Activated naive CD4-positive, alpha-beta T cell treated with anti-CD3 and anti-CD28 coated beads, Interleukin-2, amount 50 U/mL, for 16 hours (primary cell): Measurements from ENCODE around the gene EFNA5.

ENCODE experiments used
- DNase-seq: peaks from one replicate; pipeline ENCODE4 v3.0.0-alpha.2; 2020

EFNA5 gene

GRCh38 chr5:107601076-107601475, 69.7 kb downstream of the EFNA5 start:
- no peak for DNase-seq

DNA sequence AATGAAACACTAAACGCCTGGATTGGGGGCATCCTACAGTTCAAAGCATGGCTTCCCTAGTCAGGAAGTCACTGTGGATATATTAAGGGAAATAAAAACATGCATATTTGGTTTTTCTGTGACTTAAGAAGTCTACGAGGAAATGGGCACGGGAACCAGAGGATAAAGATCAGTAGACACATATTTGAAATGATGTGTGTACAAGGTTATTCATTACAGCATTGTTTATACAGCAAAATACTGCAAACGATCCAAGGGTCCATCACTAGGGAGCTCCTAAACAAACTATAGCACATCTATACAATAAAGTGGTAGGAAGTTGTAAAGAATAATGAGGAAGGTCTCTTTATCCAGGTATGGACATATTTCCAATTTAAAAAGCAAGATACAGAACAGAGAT, 71.8 kb downstream of the EFNA5 start:
- no peak for DNase-seq

DNA sequence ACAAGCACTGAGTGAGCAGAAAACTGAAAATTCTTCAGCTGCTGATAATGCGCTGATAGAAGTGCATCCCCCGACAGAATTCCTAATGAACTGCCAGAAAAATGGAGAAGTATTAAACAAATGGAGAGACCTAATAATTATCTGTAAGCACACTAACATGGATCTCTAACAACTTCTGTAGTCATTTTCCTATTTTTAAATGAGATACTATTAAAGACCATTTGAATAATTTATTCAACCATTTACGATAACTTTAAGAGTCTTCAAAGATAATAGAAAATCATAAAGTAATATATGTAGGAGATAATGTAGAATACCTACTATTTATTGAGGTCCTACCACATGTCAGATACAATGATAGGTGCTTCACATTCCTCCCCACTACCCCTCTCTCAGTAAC, 72.9 kb downstream of the EFNA5 start:
- DNase-seq: no peak

DNA sequence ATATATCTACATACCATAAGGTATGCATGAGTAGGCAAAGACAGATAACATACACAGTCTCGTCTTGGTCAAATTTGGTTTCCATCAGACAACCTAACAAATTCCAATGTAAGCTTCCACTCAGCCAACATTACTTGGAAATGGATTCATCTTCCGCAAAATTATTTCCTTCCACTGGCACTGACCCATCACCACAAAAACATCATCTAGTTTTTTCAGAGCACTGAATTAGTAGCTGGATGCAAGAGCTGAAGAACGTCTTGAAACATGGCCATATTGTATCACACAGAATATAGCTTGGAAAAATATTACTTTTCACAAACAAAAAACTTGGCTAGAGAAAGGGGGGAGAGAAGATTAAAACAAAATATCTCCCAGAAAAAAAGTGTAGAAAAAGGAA, 73.5 kb downstream of the EFNA5 start:
- no peak for DNase-seq

GRCh38 chr5:107594253-107595045, 76.3 kb downstream of the EFNA5 start:
- DNase-seq: no peak

DNA sequence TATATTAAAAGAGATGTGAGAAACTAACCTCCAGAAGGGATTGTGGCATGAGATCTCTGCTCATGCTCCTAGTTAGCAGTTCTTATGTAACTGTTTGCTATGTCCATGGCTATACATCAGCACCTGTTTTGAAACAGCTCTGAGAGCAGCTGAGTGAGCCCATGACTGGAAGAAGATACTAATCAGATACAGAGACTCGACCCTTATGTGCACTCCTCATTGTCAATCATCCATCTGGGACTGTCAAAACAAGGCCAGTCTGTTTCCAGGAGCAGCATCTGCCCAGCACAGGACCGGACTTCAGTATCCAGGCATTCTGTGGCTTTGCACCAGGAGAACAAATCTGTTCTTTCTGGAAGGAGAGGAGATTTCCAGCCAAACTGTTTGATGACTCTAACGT, 77.7 kb downstream of the EFNA5 start:
- no peak for DNase-seq

GRCh38 chr5:107592515-107592914, 78.2 kb downstream of the EFNA5 start:
- DNase-seq: no peak

- no peak for DNase-seq
These were observed 80.1 kb downstream of the EFNA5 start for GRCh38 chr5:107590686-107591085.

DNA sequence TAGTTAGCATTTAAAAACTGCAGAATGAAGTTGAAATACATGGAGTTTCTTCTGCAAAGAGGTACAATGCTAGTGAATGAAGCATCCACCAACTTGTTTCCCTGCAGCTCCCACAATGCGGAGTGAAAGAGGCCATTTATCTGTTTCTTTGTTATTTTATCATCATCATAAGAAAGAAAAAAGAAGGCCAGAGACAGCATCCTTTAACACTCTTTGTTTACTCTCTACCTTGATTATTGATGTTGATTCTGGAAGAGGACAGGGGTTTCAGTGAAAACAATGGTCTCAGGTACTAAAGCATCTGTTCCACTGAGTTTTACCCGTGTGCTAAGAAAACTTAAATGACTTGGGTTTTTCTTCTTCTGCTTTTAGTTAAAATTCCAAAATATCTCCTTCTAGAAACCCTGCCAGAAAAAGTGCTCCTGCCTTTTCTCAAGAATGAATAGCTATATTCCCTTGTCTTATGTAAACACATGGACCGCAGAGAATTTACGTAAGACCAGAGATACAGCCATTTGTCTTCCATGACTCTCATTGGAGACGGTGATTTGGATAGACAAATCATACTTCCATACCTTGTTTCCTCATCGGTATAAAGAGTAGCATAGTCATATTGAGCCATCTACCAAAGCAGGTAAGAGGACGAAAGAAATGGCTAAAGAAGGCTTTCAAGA, 81.1 kb downstream of the EFNA5 start:
- DNase-seq: no peak

DNA sequence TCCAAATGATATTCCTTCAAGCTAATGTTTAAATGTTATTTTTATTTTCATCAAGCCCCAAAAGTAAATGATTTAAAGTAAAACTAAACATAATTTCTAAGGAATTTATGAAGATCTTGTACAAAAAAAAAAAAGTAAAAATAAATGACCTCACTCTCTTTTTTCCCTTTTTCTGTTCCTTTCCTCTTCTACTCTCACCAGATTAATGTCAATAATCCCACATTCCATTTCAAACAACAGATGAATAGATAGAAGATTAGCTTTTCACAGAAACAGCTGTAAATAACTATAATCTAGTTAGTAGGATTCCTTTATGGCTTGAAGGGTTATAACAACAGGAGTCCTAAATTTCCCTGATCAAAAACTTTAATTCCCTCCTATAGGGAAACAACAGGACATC, 88.1 kb downstream of the EFNA5 start:
- DNase-seq: no peak

DNA sequence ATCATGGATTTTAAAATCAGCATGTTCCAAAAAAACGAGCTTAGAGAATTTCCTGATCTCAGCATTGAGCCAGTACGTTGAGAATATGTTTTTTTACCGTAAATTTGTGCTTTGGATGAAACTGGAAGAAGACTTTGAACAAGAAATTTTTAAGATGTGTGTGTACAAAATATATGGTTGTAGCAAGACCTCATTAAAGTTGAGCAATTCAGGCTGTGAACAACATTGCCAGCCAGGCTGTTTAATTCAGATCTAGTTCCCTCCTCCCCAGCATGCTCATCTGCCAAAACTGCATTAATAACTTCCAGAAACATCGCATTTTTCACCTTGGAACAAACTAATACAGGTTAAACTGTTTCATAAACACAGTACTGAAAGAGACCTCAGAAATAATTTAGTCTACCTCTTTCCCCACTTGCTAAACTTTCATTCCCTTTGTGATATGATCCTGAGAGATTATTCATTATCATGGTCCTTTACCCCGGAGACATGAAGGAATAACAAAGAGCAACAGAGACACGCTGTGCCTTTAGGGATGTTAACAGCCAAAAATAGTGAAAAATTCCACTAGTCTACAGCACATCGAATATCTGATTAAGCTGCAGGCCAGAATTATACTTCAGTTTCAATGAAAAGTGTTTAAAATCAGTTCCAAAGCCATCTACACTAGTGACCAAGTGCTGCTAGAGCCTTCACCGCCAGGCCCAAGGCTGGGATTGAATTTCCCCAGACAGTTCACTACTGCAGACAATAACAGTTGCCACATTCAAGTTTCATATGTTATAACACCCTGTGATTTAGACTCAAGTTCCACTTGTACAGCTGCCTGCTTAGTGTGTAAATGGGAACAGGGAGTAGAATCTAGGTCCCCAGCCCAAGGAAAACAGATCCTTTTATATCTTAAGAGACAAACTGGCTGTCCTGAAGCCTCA, 89.6 kb downstream of the EFNA5 start:
- no peak for DNase-seq

GRCh38 chr5:107578051-107578635, 92.6 kb downstream of the EFNA5 start:
- no peak for DNase-seq

DNA sequence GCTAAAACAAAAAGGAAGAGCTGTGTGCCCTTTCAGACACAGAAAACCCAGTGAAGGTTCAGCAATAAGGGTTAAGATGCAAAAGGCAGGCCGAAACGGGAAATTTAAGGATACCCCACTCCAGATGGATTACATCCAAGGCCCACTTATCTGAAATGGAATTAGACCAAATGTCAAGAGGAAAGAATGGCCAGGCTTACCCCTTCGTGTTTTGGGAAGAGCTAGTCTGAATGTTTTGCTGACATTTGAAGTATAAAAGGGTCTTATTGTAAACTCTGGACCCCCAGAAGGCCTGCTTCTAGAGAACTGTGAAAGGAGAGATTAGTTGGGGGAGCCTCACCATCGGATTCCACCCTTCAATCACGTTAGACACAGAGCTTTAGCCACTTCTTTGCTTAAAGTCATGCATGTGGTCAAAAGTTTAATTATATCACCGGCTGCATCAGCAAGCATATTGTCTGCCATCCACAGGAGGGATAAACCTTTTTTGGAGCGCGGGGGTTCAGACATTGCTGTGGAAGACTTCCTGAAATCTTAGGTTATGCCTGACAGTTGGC, 93.3 kb downstream of the EFNA5 start:
- no peak for DNase-seq

- no peak for DNase-seq
These were observed 93.9 kb downstream of the EFNA5 start for GRCh38 chr5:107576736-107577393.

DNA sequence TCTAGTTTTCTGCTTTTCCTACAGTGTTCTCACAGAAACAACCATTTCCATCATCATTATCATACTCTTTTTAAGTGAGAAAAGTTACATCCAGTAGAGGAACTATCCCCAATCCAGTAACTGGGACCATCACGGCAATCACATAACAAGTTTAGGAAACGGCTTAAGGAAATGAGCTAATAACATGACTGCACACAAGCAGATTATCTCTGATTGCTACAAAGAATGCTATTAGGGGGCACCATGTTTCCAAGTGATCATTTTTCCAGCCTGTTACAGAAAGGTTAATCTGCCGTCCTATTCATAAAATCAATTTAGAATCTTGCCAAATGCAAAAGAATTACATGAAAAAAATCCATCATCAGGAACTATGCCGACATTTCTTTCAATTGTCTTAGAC, 94.6 kb downstream of the EFNA5 start:
- DNase-seq: no peak

DNA sequence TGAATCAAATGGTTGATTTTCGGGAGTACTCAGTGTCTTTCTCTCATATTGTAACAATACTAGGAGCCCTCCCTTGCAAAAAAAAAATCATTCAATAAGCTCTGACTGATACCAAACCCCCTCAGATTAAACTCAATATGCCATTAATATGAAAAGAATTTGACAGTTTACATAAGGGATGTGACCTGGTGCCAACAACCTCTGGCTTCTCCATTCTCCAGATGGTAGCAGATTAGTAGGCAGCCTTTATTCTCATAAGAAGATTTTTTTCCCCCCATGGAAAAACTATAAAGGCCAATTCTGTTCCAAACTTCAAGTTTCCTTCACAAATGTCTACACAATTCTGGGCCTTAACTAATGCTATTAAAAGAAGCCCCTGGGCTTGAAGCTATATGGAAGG, 96.5 kb downstream of the EFNA5 start:
- DNase-seq: no peak

DNA sequence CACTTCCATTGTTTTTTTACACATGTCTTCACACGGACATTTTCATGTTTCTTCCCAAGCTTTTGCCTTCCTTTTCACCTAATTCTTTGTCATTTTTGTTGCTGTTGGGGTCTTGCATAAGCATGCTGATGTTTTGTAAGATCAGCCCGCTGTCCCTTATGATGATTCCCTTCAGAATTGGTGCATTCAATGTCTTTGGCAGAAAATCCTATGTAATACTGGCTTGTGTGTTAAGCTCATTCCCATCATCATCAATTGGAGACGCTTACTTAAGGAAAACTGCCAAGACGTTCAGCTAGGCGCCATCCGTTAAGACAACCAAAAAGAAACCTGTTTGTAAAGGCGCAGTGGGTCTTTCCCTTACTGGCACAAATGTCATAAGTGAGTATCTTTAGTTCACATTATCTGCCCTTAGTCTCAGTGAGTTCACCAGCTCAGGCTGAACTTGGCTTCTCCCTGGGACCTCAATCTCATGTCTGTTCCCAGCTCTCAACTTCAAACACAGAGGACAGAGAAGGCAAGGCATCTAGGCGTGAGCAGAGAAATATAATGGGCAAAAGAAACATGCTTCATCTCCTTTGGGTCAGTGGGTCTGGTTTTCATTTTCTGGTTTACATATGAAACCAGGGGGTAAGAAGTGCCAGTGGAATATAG, 97.9 kb downstream of the EFNA5 start:
- DNase-seq: no peak

GRCh38 chr5:107571621-107572536, 98.9 kb downstream of the EFNA5 start:
- peak; percentile 85 for DNase-seq

DNA sequence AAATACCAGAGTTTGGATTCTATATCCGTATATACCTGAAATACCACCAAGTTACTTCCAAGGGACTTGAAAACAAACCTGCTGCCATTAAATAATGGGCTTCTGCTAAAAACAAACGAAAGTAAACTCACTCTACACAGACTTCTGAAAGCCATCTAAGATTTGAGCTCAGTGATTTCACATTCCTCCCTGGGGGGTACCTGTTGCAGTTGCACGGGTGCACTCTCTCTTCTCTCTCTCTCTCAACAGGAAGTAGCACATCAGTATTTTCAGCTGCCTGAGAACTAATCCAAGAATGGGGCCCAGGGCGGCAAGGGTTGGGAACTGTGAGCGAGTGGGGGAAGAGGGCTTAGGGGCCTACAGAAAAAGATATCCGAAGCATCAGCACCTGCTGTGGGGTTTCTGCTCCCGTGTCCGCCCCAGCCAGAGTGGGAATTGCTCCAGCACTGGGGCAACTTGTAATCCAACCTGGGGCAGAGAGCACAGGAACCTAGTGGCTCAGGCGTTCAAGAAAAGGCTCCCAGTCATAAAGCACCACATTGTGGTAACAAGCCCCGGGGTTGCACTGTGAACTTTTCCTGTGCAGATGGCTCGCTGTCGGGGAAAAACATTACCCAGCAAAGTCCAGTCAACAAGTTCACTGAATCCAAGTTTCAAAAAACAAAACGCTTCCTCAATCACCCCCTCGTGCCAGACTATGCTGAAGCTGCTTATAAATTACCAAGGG, 99.8 kb downstream of the EFNA5 start:
- DNase-seq: no peak

DNA sequence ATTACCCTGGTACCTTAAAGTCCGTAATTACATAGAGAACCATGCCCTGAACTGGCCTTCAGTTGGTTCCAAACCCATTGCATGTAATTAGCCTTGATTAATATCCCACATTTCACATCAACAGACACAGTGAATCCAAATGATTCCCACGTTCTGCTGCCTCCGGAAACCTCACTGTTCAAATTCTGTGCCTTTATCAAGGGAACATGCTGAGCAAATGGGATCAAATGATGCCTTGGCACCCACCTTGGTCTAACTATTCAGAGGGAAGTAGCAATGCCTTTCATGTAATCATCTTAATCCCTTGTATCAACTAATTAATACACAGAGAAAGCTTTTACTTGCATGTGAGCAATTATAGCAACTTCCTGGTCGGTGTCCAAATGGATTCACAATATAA, 100.6 kb downstream of the EFNA5 start:
- no peak for DNase-seq
